Fibroblast of peridontal ligament (primary cell): Measurements from ENCODE around the gene SLC26A4.

ENCODE experiments used
- DNase-seq: peaks from one replicate; pipeline ENCODE4 v3.0.0-alpha.2; 2010; ENCODE audit errors: extremely low read depth

Gene SLC26A4

DNA sequence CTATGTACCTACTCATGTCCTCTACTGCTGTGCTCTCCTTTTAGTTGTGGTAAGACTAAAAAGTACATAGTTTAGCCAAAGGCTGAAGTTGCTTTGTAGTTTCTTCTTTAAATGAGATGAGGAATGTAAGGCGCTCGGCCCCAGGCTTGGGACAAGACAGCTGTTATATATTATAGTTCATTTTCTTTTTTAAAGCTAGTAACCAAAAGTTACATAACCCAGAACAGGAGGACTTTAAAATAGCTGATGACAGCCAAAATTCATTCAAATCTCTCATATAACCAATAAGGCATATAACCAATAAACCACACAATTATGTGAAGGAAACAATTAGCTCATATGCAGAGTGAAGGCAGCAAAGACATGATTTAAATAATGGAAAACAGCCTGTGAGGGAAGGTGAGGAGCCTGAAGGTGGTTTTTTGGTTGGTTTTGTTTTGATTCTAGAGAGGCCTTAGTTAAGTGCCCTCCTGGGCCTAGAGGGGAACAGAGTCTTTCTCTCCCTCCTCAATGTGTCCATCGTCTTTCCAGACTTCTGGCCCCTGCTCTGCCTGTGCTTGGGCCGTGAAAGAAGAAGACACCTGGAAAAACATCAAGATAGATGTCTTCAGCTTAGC lies 35.8 kb downstream of the SLC26A4 start:
- peak; percentile 63 for DNase-seq

DNA sequence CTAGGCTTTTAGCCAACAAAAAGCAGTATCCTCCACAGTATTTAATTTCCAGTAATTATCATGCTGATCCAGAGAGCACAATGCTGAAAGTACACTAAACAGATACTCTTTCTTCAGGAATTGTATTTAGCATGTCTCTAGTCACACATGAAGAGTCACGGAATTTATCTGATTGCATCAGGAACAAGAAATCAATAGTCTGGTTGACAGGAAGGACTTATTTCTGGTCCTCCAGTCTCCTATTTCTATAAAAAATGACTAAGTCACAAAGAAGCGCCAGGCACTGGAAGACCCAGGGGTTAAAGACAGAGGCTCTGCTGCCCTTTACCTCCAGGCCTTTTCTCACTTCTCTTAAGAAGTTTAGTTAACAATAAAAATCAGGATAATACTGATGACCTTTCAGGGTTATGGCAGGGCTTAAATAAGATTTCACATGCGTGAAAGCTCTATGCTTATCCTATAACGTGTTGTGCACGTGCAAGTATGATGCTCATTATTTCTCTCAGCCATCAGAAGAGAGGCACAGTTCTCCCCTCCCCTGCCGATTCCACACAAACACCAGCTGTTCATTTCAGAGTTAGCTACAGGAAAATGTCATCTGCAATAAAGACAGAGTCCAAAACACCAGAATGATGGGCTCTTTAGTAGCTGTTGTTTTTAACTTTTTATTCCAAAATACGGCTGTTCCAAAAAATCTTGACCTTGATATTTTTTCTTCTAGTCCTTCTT lies 36.9 kb downstream of the SLC26A4 start:
- DNase-seq = no peak

DNA sequence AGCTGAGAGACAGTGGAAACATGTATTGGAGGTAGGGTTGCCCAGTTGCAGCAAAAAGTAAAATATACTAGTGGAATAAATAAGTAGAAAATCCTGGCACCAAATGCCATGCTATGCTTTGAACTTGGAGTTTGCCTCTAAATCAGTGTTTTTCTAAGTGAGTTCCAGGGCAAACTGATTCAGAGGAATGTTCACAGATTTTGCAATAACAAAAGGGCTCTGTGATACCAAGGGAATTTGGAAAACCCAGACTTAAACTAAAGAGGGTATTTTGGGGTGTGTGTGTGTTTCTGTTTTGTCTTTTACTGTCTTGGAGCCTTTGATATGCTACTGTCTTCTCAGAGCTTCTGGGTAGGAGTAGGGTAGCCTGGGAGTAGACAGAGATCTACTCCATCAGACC lies 39.9 kb downstream of the SLC26A4 start:
- DNase-seq = peak; percentile 72

DNA sequence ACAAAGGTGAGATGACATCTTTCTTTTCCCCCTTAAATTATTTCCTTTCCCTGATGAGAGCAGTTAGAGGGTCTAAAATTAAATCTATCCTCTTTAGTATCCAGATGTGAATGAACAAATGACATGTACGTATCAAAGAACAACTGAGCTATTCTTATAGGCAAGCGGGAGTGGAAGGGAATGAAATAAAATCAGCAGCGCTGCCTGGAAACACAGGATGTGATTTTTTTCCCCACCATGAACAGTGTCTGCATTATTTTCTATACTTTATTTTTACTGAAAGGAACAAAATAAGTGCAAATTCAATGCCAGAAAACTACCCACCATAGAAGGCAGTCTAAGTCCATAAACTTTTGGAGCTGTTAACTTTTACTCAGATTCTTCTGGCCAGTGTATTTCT lies 40.6 kb downstream of the SLC26A4 start:
- DNase-seq = no peak

DNA sequence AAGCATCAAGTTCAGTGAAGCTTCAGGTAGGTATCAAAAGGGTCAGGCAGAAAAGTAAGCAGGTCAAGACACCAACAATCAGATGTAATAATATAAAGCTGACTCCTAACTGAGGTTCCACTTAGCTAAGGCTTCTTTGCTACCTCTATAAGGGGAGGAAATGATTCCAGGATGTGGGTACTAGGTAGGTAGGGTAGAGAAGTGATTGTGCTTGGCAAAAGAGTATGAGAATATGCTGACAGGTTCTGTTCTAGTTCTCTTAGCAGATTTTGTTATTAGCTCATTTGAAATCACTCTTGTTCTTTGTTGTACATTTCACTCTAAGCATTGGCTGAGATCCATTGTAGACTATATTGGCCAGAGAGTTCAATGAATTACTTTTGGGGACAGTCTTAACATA lies 42.6 kb downstream of the SLC26A4 start:
- DNase-seq = no peak

DNA sequence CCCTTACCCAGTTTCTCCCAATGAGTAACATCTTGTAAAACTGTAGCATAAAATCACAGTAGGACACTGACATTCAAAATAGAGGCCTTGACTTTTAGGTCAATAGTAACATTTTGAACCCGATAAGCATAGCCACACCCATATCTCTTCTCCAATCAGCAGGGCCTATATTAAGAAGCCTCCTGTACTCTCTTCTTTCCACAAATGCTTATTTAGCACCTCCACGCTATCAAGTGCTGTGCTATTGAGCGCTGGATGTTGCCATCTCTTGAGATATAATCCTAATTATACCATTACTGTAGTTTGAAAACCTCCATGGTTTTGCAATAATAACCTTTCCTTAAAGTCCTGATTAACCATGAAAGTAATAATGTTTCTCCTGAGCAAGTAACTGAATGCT lies 43.2 kb downstream of the SLC26A4 start:
- DNase-seq = no peak

DNA sequence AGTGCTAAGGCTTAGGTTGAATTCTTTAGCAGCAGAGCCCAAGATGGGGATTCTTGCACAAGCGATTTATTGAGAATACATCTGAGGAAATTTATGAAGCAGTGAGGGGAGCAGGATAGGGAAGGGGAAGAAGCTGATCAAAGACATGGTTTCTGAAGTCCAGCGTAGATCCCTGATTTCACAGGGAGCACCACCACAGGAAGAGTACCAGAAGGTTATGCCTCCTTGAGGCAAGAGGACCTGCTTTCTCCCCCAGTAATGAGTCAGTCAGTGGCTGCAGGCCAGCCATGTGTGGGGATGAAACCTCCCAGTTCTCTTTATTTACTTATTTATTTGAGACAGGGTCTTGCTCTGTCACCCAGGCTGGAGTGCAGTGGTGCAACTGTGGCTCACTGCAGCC lies 48.3 kb downstream of the SLC26A4 start:
- no peak for DNase-seq

DNA sequence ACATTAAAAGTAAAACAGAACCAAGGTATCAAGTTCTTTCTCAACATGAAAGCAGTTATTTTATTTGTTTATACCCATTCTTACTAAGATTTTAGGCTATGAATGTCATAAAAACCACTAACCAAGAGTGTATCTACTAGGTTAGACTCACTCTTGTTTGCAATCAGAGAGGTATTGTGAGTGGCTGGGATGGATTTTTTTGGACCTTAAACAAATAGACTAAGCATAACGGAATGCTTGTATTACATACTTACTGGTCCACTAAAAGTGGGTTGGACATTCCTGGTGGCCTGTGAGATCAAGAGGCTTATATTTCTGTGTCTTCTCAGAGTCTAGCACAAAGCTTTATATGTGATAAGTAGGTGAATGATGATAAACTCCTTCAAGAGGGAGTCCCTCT lies 50.7 kb downstream of the SLC26A4 start:
- peak; percentile 73 for DNase-seq

DNA sequence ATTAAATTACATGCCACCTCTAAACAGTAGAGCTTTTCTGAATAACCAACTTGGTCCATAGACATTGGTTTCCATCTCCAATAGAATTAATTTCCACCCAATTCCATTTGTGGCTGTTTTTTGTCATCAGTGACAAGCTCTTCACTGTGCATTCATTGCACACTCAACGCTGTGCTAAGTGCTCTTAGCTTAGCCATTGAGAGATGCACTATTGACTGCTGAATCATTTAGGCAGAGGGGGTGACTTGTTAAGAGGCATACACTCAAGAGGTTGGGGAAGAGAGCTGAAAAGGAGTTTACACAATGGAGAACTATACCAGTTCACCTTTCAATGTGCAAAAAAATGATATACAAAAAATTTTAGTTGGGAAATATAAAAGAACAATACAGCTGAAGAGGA lies 51.4 kb downstream of the SLC26A4 start:
- DNase-seq = no peak

DNA sequence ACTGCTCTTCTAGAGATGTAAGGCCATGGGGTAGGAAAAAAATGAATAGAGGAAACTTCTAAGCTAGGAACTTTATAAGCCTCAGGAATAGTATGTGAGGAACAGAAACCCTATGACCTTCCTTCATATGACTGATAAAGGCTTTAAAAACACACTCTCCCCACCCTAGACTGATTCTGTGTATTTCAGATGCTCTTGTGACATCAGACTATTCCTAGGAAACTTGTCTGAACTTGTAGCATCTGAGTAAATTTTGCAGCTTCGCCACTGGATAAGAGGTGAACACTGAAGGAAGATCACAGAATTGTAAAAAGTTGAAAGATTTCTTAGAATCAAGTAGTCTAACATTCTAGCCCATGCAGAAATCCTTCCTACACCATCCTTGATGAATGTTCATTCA lies 52.3 kb downstream of the SLC26A4 start:
- no peak for DNase-seq

DNA sequence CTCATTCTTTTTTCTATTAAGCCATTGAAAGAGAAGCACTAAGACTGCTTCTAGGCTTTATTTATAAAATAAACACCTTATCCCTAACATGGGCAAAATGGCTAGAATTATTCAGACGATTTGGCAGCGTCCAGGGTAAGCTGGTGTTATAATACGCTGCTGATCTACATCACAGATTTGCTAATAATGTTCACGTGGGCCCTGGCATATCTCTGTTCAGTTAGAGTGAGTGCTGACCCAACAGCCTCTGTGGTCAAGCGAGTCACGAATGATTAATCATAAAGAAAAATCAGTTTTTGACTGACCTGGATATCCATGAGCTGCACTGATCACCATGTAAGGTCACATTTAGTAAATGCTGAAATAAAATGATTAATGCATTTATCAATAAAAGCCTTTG lies 54.9 kb downstream of the SLC26A4 start:
- no peak for DNase-seq

DNA sequence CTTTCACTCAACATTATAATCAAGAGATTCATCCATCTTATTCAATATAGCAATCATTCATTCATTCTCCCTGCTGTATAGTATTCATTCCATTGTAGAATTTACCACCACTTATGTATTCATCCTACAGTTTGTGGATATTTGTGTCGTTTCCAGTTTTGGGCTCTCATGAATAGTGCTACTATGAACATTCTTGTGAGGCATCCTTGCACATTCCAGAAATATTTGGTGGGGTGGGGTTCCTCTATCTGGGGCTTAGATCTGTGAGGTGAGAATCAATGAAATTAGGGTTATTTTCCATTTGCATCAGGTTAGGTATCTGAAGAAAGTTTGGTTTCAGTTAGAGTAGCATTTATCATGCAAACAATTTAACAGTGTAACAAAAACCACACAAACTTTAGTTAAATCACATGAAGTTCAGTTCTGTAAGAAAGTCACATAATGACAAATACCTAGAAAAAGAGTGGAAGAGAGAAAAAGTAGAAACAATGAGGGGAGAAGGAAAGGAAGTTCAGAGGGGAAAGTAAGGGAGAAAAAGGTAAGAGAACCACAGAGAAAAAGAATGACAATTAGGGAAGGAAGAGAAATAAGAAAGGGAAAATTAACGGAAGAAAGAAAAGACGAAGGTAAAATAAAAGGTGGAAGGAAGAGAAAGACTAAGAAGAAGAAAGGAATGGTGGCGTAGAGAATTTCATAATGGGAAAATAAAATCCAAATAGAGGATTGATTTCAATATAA lies 58.0 kb downstream of the SLC26A4 start:
- no peak for DNase-seq

DNA sequence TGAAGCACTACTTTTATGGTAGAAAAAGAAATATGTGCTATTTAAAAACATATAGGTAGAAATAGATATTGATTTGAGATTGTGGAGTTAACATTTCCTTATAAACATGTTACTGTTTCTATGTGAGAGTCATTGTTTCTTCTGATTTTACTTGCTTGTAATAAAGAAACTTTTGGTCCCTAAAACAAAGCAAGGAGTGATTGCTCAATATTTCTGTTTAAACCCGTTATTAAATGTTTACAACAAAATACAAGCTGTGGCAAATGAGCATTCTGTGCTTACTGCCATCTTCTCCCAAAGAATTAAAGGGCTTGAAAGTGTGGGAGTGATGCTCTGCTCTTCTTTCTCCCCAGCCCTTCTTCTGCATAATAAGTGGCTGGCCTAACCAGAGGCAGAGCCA lies 60.7 kb downstream of the SLC26A4 start:
- no peak for DNase-seq

DNA sequence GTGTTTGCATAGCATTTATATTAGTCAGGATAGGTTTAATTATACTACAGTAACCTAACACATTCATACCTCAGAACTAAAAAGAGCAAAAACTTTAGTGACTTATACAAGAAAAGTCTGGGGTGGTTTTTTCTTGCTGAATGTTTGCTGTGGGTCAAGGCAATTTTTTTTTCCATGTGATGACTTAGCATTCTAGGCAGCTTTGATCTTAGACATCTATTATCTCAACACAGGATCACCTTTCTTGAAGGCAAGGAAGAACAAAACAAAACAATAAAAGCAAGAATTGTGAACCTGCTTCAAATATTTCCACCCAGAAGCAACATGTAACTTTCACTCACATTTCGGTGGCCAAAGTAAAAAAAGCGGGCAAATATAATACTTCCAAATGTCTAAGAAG lies 62.6 kb downstream of the SLC26A4 start:
- DNase-seq = no peak

DNA sequence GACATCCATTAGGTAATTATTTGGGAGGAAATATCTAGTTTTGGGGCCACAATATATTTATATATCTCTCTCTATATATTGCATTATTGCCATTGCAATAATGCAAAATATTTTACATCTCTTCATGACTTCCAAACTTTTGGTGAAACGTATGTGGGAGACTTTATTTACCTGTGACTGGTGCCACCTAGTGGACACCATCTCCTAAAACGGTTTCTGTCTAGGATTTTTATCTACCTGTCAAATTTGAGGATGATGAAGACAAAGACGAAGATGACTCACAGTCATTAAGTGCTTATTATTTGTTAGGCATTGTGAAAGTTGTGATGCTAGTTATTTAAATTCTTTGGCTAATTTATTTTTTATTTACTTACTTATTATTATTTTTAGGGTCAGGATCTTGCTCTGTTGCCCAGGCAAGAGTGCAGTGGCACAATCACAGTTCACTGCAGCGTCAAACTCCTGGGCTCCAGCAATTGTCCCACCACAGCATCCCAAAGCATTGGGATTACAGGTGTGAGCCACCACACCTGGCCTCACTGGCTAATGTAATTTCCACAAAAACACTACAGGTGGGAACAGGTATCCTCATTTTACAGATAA lies 64.6 kb downstream of the SLC26A4 start:
- peak; percentile 78 for DNase-seq

DNA sequence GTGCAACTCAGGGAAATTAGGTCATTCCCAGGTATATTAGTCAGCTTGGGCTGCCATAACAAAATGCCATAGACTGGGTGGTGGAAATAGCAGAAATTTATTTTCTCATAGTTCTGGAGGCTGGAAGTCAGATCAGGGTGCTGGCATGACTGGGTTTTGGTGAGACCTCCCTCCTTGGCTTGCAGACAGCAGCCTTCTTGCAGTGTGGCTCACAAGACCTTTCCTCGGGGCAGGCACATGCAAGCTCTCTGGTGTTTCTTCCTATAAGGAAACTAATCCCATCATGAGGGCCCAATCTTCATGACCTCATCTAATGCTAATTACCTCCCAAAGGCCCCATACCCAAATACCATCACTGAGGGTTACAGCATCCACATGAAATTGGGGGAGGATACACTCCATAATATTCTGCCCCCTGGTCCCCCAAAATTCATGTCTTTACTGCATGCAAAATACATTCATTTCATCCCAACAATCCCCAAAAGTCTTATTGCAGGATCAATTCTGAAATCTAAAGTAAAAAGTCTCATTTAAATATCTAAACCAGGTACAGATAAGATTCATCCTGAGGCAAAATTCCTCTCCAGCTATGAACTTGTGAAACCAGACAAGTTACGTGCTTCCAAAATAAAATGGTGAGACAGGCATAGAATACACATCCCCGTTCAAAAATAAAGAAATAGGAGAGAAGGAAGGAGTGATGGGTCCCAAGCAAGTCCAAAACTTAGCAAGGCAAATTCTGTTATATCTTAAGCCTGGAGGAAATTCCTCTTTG lies 65.9 kb downstream of the SLC26A4 start:
- no peak for DNase-seq

DNA sequence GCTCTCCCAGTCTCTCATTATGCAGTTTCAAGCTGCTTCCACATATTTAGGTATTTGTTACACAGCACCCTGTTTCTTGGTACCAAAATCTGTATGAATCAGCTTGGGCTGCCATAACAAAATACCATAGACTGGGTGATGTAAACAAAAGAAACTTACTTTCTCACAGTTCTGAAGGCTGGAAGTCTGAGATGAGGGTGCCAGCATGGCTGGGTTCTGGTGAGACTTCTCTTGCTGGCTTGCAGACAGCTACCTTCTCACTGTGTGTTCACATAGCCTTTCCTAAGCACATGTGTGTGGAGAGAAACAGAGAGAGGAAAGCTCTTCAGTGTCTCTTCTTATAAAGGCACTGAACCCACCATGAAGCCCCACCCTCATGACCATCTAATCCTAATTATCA lies 67.6 kb downstream of the SLC26A4 start:
- no peak for DNase-seq

DNA sequence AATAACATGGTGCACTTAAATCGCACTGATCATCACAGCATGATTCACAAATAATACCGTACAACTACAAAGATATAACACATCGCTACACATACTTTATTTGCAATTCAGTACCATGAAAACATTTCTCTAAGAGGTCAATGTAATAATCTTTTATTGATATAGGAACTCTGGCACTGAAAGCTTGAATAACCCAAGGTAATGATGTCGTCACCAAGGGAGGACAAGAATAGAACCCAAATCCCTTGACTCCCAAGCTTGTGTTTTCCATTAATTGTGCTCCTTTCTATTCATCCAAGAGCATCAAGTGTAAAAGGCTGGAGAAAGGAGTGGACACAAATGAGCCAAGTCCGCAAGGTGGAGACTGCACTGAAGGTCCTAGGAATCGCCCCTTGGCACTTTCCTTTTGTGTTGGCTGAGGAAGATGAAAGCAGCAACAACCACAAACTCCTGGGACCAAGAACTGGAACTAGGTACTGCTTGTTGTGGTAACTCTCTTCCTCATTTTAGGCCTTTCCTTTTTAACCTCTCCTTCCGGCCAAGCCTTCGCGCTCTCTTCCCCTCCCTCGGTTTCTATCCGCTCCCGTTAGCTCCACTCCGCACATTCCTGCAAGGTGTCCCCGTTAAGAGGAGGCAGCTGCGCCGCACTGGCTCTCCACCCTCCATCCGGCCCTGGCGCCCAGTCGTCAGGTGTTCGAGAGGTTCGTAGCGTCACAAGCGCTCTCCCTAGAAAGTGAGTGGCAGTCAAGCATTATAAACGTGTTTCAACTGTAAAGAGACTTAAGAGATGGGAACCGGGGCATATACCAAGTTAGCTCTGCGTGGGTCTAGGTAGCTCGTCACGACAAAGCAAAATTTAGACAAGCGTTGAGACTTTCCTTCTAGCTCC lies 82.3 kb downstream of the SLC26A4 start:
- peak; percentile 8 for DNase-seq

DNA sequence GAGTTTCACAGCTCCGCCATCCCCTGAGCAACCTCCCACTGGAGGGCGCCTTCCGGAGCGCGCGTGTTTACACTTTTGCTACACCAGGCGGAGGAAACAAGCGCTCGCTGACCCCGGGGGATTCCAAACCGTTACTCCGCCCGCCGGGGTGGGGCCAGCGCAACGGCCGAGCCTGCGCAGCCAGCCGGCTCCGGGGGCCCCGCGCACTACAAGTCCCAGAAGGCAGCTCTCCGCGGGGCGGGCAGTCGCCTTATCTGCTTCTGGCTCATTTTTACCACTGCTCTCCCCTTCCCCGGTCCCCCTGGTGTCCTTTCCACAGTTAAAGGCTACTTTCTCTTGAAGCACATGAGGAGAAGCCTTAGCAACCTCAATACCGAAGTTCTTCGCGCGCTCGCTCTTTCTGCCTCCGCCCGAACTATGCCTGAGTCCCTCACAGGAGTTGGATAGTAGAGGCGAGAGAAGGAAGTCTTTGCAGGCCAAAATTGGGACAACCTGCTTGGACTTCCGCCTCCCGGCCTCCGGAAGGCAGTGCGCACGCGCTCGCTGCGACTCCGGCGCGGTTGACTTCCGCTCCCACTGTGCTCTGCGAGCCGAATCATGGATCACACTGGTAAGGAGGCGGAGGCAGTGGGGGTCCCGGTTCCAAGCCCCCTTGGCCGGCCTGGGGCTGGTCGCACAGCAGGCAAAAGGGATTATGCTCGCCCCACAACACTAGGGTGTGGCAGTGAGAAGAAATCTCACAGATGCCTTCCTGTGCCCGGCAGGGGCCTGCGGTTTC lies 83.1 kb downstream of the SLC26A4 start, which contains the start of gene CBLL1:
CBLL1 (plus strand) TSS at position 576 of the 778 bp plus-strand sequence; CDS start at position 598, 22 bp downstream.
- DNase-seq = peak; percentile 94

DNA sequence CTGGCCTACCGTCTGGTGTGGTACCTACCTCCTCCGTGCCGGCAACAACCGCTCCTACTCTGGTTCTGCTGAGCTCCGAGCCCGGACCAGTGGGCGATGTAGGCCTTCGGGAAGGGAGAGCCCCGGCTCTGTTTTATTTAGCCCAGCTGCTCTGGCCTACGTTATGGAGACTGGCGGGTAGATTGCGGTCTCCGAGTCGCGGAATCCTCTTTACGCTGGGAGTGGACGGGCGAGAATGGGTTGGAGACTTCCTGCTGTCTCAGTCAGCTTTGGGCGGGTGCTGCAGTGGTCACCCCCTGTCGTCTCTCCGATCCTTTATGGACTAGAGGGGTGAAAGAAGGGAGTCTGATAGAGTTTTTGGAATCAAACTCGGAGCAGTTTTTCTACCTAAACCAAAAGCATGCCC lies 83.7 kb downstream of the SLC26A4 start:
- DNase-seq = no peak
